RWPE2 (cell line): ENCODE measurements around the gene ADAMTSL1.

Experiments used
- ATAC-seq: fragments of 200-7000 bp; cut with Tn5 transposase; 3 replicates; pipeline ENCODE4 v1.9.1; 2021; ENCODE audit warnings: low read depth
- DNase-seq: peaks from one replicate; pipeline ENCODE4 v3.0.0-alpha.2; 2020; ENCODE audit warnings: low spot score
- H3K27ac ChIP-seq: fragments of 450-650 bp; 2 replicates; pipeline ENCODE4 v1.5.1; 2017; ENCODE audit warnings: mild to moderate bottlenecking; ENCODE audit not compliant: poor library complexity, severe bottlenecking
- H3K27me3 ChIP-seq: fragments of 250-450 bp; sonication (Bioruptor Pico); 2 replicates; pipeline ENCODE4 v1.5.1; 2021; ENCODE audit warnings: mild to moderate bottlenecking, moderate library complexity; ENCODE audit not compliant: insufficient read depth, poor library complexity, severe bottlenecking
- H3K36me3 ChIP-seq: fragments of 250-450 bp; sonication (Bioruptor Pico); 2 replicates; pipeline ENCODE4 v1.5.1; 2020; ENCODE audit warnings: low read depth, mild to moderate bottlenecking, moderate library complexity
- H3K4me1 ChIP-seq: fragments of 250-450 bp; sonication (Bioruptor Pico); 2 replicates; pipeline ENCODE4 v1.5.1; 2021; ENCODE audit warnings: mild to moderate bottlenecking, moderate library complexity; ENCODE audit not compliant: insufficient read depth, poor library complexity, severe bottlenecking
- H3K4me3 ChIP-seq: fragments of 250-450 bp; sonication (Bioruptor Pico); 2 replicates; pipeline ENCODE4 v1.5.1; 2021; ENCODE audit warnings: mild to moderate bottlenecking, moderate library complexity; ENCODE audit not compliant: severe bottlenecking
- H3K9me3 ChIP-seq: fragments of 250-450 bp; sonication (Bioruptor Pico); 2 replicates; pipeline ENCODE4 v1.5.1; 2021; ENCODE audit warnings: mild to moderate bottlenecking, moderate library complexity; ENCODE audit not compliant: severe bottlenecking
- CTCF ChIP-seq: fragments of 450-650 bp; IDR thresholded peaks from one replicate; pipeline ENCODE4 v1.5.1; 2017; ENCODE audit warnings: mild to moderate bottlenecking, moderate library complexity; ENCODE audit not compliant: poor library complexity, severe bottlenecking

ADAMTSL1 gene

GRCh38 chr9:18723366-18723765 is 249.4 kb downstream of the ADAMTSL1 start:
- Histone ChIP-seq H3K36me3 (no peaks in the 10 kb centered on the region), H3K4me3 (no peak overlapping the region), H3K27ac (no peak overlapping the region), H3K9me3 (no peaks in the 10 kb centered on the region), H3K4me1 (no peaks in the 10 kb centered on the region), H3K27me3 (no peaks in the 10 kb centered on the region)
- ATAC-seq (no peak), DNase-seq (no peak)
- no peak for TF ChIP-seq CTCF

GRCh38 chr9:18726546-18726945 is 252.6 kb downstream of the ADAMTSL1 start:
- no peak overlapping the region for H3K4me3 ChIP-seq
- H3K27me3 ChIP-seq = no peaks in the 10 kb centered on the region
- no peak for TF ChIP-seq CTCF
- ATAC-seq (no peak), DNase-seq (no peak)
- H3K36me3 ChIP-seq = no peaks in the 10 kb centered on the region
- H3K4me1 ChIP-seq = no peaks in the 10 kb centered on the region
- H3K27ac ChIP-seq = no peak overlapping the region
- no peaks in the 10 kb centered on the region for H3K9me3 ChIP-seq

- Histone ChIP-seq H3K4me1 (no peaks in the 10 kb centered on the region), H3K9me3 (no peaks in the 10 kb centered on the region), H3K36me3 (no peaks in the 10 kb centered on the region), H3K27me3 (no peaks in the 10 kb centered on the region), H3K4me3 (no peak overlapping the region), H3K27ac (no peak overlapping the region)
- no peak for ATAC-seq
- no peak for TF ChIP-seq CTCF
- no peak for DNase-seq
These were observed 254.0 kb downstream of the ADAMTSL1 start for GRCh38 chr9:18727904-18728303.

- ATAC-seq (no peak), DNase-seq (no peak)
- H3K36me3 ChIP-seq = no peaks in the 10 kb centered on the region
- no peaks in the 10 kb centered on the region for H3K9me3 ChIP-seq
- no peaks in the 10 kb centered on the region for H3K4me1 ChIP-seq
- H3K27me3 ChIP-seq = no peaks in the 10 kb centered on the region
- no peak for TF ChIP-seq CTCF
- no peak overlapping the region for H3K4me3 ChIP-seq
- H3K27ac ChIP-seq = no peak overlapping the region
These were observed 254.7 kb downstream of the ADAMTSL1 start for GRCh38 chr9:18728642-18729041.

- no peak for ATAC-seq
- no peak for DNase-seq
- Histone ChIP-seq H3K9me3 (no peaks in the 10 kb centered on the region), H3K4me1 (no peaks in the 10 kb centered on the region), H3K36me3 (no peaks in the 10 kb centered on the region), H3K27me3 (no peaks in the 10 kb centered on the region), H3K27ac (no peak overlapping the region), H3K4me3 (no peak overlapping the region)
- TF ChIP-seq CTCF = no peak
These were observed 256.3 kb downstream of the ADAMTSL1 start for GRCh38 chr9:18730241-18730640.
